ENCODE results near the gene IQCF6.
"Not testable (repeated sequence)": the region's sequence is repeated elsewhere in the genome, so short reads cannot be mapped to it uniquely, and the experiment has no call there.

The IQCF6 gene

DNA sequence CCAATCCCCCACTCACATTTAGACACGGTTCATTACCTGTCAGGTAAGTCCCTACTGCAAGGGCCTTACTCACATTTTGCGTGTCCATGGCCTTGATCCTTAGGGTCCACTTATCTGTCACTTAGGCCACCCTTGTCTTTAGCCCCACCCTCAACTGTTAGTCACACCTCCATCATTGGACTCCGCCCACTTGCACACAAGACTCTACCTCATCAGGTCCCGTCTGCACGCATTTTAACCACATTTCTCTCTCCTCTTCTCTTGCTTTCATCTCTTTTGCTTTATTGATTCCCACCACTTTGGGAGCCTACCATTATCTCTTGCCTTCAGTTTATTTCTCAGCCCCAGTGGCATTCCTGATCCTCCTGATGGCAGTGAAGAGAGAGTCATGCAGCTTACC, at the start of gene IQCF6:
TSS of gene IQCF6 (minus strand) at position 101 of the 400 bp plus-strand sequence. CDS start at position 88, 13 bp downstream.
- no peak for DNase-seq

- no peak for DNase-seq
These were observed 49.3 kb upstream of the IQCF6 start for GRCh38 chr3:51828297-51828696.

DNA sequence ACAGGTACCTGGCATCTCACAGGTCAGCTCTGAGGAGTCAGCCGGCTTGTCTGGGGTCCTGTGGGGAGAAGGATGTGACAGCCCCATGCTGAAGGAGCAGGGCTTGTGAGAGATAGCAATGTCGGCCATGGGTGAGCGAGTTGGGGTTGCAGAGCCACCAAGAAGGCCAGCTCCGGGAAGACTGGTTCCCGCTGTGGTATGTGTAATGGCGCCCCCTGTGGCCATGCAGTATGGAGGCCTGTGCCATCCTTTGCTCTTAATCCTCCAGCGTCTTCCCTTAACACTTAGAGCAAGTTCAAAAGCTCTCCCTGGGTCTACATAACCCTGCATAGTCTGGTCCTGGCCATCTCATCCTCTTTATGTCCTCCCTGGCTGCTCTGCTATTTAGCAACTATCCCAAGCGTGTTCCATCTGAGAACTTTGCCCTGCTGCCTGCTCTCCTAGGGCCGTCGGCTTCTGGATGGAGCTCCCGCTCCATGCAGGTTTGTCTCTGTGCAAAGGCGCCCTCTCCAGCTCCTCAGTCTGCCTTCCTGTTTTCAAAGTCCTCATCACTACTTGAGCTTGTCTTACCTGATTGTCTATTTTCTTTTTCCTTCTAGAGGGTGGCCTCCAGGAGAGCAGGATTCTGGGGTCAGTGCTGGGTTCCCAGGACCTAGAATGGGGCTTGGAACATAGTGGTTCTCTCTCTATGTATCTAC, 40.8 kb upstream of the IQCF6 start:
- no peak for DNase-seq

GRCh38 chr3:51819151-51819550, 40.1 kb upstream of the IQCF6 start:
- no peak for DNase-seq

DNA sequence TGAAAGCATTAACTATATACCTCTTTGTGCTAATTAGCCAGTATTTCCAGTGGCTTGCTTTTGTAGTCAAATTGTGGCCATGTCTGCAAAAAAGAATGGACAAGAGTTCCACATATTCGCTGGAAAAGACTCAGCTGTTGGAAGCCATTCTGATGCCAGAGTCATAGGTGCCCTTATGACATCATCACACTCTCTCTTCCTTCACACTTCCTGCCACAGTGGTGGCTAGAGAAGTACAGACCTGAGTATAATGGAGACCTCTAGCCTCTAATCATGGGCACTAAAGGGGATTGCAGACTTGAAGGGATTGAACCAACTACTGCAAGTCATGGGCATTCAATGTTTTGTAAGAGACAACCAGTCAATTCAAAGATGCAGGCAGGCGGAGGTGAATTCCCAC, 38.3 kb upstream of the IQCF6 start:
- no peak for DNase-seq

DNA sequence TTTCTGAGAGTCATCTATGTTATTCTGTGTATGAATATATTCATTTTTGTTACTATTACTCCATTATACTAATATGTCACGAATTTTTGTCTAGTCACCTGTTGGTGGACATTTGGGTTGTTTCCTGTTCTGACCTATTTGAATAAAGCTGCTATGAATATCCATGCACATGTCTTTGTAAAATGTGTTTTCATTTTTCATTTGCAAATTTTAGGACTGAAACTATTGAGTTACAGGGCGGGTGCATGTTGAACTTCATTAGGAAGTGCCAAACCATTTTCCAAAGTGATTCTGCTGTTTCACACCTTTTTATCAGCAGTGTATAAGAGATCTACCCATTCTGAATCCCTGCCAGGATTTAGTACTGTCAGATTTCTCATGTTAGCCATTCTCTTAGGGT, 37.7 kb upstream of the IQCF6 start:
- DNase-seq: no peak

DNA sequence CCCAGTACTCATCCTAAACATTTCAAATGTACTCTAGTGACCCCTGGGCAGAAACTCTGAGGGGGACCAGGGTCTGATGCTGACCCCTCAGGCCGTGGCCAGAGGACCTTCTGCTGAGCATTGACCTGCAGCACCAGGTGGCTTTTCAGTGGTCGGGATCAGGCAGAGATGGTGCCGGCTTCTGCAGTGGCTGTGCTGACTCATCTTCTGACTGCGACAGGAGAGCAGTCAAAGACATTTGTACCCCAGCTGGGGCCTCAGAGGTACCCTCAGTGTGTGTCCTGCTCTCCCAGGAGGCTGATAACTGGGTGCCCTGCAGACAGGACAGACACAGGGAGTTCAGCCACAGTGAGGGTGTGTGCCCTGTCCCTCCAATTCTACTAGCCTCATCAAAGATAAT, 36.6 kb upstream of the IQCF6 start:
- DNase-seq: no peak

GRCh38 chr3:51814034-51814433, 35.0 kb upstream of the IQCF6 start:
- no peak for DNase-seq

DNA sequence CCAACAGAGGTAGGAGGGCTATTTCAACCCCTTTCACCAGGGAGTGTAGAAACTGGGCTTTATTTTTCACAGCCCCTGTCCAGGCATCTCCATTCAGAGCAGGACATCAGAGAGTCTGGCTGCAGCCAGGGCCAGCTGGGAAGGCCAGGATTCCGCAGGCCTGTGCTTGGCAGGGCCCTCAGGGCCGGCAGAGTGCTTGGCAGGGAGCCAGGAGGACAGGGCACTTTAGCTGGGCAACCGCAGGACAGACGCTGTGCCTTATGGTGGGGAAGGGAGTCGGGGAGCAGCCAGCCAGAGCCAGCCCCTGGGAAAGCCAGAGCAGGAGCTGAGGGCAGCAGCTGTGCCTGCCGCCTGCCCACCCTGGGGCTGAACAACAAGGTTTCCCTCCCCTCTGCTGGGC, 34.5 kb upstream of the IQCF6 start:
- DNase-seq: no peak

DNA sequence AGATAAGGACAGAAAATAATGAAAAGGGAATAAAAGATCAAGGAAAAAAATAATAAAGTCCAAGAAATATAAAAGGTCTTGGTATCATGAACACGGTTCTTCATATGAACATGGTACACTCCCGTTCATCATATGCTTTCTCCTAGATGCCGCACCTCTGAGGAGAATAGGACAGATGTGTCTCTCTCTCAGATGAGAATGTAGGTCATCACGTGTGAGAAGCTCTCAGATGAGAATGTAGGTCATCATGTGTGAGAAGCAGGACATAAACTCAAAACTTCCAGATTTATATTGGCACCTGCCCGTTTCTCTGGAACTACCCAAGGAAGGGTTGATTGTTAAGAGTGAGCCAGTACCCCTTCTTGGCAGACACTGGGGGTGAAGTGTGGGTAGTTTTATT, 29.9 kb upstream of the IQCF6 start:
- DNase-seq: no peak

GRCh38 chr3:51802106-51802703, 23.2 kb upstream of the IQCF6 start:
- DNase-seq: no peak

GRCh38 chr3:51800750-51801125, 21.7 kb upstream of the IQCF6 start:
- no peak for DNase-seq

DNA sequence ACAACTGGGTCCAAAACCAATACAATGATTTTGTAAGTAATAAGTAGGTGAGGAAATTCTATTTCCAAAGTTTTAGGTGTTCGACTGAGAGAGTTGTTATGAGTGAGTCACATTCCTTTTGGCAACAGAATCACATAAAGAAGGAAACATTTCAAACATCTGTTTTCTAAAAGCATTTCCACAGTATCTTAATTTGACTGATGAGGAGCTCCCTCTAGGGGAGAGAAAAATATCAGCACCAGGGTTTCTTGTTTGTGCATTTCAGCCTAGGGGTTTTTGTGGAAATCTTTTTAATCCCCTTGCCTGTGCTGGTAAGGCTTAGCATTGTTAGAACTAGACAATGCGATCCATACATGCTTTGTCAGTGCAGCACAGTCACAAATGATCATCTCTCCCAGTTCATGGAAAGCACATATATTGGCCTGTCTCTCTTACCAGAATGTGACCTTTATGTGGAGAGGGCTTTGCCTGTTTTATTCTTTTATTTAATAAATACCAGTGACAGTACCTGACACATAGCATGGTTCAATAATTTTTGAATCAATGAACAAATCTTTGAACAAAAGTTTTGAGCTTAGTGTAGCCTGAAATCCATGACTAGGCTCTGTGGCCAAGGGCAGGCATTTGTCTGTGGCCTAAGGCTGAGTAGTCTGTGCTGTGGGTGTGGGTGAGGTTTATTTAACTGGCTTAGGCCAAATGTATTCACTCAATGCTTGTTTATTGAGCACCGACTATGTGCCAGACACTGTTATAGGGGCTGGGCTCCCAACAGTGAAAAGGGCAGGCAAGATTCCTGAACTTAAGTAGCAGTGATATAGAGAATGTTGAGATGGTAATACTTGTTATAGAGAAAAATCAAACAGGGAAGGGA, 21.1 kb upstream of the IQCF6 start:
- DNase-seq: peak; percentile 22

GRCh38 chr3:51798411-51798963, 19.4 kb upstream of the IQCF6 start:
- no peak for DNase-seq

DNA sequence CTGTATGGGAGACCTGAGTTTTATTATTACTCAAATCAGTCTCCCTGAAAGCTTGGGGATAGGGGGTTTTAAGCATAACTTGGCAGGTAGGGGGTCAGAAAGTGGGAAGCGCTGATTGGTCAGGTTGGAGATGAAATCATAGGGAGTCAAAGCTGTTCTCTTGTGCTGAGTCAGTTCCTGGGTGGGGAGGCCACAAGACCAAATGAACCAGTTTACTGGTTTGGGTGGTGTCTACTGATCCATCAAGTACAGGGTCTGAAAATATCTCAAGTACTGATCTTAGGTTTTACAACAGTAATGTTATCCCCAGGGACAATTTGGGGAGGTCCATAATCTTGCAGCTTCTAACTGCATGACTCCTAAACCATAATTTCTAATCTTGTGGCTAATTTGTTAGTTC, 17.8 kb upstream of the IQCF6 start:
- DNase-seq: no peak

GRCh38 chr3:51794206-51794605, 15.2 kb upstream of the IQCF6 start:
- DNase-seq: no peak

DNA sequence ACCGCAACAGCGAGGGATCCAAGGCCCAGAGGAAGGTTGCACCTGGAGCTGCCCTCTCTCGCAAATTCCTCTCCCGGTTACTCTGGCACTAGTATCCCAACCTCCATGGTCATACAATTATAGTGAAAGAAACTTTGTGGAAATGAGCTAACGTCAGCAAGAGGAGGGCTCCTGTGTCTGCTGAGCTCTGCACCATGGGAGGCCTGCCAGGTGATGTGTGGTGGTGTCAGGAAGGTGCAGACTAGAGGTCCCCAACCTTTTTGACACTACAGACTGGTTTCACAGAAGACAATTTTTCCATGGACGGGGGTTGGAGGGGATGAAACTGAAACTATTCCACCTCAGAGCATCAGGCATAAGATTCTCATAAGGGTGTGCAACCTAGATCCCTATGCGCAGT, 13.2 kb upstream of the IQCF6 start:
- DNase-seq: no peak

- DNase-seq: no peak
These were observed 10.4 kb upstream of the IQCF6 start for GRCh38 chr3:51789437-51789836.

DNA sequence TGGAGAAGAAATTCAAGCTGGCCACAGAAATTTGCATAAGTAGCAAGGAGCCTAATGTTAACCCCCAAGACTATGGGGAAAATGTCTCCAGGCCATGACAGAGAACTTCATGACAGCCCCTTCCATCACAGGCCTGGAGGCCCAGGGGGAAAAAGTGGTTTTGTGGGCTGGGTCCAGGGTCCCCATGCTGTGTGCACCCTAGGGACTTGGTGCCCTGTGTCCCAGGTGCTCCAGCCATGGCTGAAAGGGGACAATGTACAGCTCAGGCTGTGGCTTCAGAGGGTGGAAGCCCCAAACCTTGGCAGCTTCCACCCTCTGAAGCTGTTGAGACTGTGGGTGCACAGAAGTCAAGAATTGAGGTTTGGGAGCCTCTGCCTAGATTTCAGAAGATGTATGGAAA, 8.5 kb upstream of the IQCF6 start:
- DNase-seq: not testable (repeated sequence)

DNA sequence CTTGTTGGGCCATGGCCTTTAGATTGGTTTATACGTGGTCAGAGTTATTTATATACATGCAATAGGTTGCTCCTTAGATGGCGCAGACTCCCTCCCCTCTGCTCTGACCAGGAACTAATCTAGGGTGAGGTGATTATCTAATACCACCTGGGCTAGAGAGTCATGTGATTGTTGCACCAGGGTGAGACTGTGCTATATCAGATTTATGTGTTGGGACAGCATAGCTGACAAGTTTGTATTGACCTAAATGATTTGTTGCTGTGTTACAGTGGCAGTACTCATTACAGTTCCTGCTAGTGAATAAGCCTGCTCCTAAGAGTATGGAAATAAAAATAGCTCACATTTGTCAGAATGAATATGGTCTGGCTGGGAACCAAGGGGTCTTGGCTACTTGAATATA, 7.2 kb upstream of the IQCF6 start:
- no peak for DNase-seq

DNA sequence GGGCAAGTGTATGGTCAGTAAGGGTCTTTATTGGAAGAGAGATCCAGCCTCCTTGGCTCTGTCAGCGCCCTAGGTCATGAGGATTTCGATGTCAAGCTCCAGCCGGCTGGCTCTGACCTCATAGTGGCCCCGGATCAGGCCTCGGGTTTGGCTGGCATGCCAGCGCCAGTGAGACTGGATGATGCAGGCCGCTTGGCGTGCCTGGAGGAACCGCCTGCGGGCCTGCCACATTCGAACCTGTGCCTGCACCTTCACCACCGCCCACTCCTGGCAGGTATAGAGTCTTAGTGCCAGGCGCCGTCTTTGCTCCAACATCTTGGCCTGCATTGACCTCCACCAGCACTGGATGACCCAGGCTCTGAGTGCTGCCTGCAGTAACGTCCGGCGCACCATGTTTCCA, 483 bp downstream of the IQCF6 start:
- no peak for DNase-seq

GRCh38 chr3:51777985-51778384, 1.1 kb downstream of the IQCF6 start:
- DNase-seq: peak; percentile 4

GRCh38 chr3:51773529-51774056, 5.4 kb downstream of the IQCF6 start:
- DNase-seq: peak; percentile 48

DNA sequence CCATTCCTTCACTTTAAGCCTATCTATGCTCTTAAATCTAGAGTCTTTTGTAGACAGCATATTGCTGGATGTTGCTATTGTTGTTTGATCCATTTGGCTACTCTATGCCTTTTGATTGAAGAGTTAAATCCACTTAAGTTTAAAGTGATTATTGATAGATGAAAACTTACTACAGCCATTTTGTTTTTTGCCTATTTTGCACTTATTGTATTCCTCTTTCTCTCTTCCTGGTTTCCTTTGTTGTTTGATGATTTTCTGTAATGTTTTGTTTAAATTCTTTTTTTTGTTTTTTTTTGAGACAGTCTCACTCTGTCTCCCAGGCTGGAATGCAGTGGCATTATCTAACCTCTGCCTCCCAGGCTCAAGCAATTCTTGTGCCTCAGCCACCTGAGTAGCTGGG, 19.8 kb downstream of the IQCF6 start:
- DNase-seq: no peak

Measured in NCI-H510A treated with DMSO at 0.1 percent for 48 hours (cell line).